GM23248 (cell line): ENCODE measurements around the gene MED6. TPM values are rescaled to one million over a fixed set of nuclear protein-coding genes. Genes with fewer than 3 reads are reported as not detected.

Experiments used
- DNase-seq: peaks from one replicate; pipeline ENCODE4 v3.0.0-alpha.2; 2015
- H2AFZ ChIP-seq: fragments of 200-600 bp; sonication (generic); 2 replicates; pipeline ENCODE4 v1.6.1; 2016; ENCODE audit warnings: antibody characterized with exemption
- H3F3A ChIP-seq: fragments of 200-600 bp; sonication (generic); 2 replicates; pipeline ENCODE4 v1.6.1; 2016; ENCODE audit warnings: mild to moderate bottlenecking, antibody characterized with exemption, mixed run types; ENCODE audit not compliant: insufficient read depth
- H3K27ac ChIP-seq: fragments of 200-600 bp; sonication (generic); 2 replicates; pipeline ENCODE4 v1.5.1; 2016; ENCODE audit warnings: mild to moderate bottlenecking
- H3K27me3 ChIP-seq: fragments of 200-600 bp; sonication (generic); replicated peaks from 2 replicates; pipeline ENCODE4 v1.6.1; 2016; ENCODE audit warnings: mild to moderate bottlenecking; ENCODE audit not compliant: insufficient read depth
- H3K36me3 ChIP-seq: fragments of 200-600 bp; sonication (generic); 2 replicates; pipeline ENCODE4 v1.6.1; 2016; ENCODE audit warnings: low read depth, mild to moderate bottlenecking
- H3K4me1 ChIP-seq: fragments of 200-600 bp; sonication (generic); 2 replicates; pipeline ENCODE4 v1.6.1; 2016; ENCODE audit warnings: mild to moderate bottlenecking; ENCODE audit not compliant: insufficient read depth
- H3K4me2 ChIP-seq: fragments of 200-600 bp; sonication (generic); one replicate; pipeline ENCODE4 v1.6.1; 2016; ENCODE audit warnings: mild to moderate bottlenecking; ENCODE audit not compliant: unreplicated experiment
- H3K4me3 ChIP-seq: fragments of 200-600 bp; sonication (generic); 2 replicates; pipeline ENCODE4 v1.5.1; 2016; ENCODE audit warnings: mild to moderate bottlenecking
- H3K79me2 ChIP-seq: fragments of 200-600 bp; sonication (generic); 2 replicates; pipeline ENCODE4 v1.6.1; 2016; ENCODE audit warnings: mild to moderate bottlenecking; ENCODE audit not compliant: insufficient read depth
- H3K9ac ChIP-seq: fragments of 200-600 bp; sonication (generic); 2 replicates; pipeline ENCODE4 v1.6.1; 2016; ENCODE audit warnings: mild to moderate bottlenecking
- H3K9me2 ChIP-seq: fragments of 200-600 bp; sonication (generic); 2 replicates; pipeline ENCODE4 v1.6.1; 2016; ENCODE audit warnings: mixed run types, mild to moderate bottlenecking, moderate library complexity; ENCODE audit not compliant: insufficient read depth
- H3K9me3 ChIP-seq: fragments of 200-600 bp; sonication (generic); one replicate; pipeline ENCODE4 v1.6.1; 2017; ENCODE audit warnings: low read depth
- H4K20me1 ChIP-seq: fragments of 200-600 bp; sonication (generic); 2 replicates; pipeline ENCODE4 v1.6.0; 2016; ENCODE audit not compliant: insufficient read depth
- EZH2 ChIP-seq: fragments of 200-600 bp; sonication (generic); IDR thresholded peaks from 2 replicates; pipeline ENCODE4 v1.6.1; 2018; ENCODE audit warnings: antibody characterized with exemption, mild to moderate bottlenecking; ENCODE audit not compliant: insufficient read depth, poor library complexity, severe bottlenecking
- EZH2phosphoT487 ChIP-seq: fragments of 200-600 bp; sonication (generic); IDR thresholded peaks from 2 replicates; pipeline ENCODE4 v1.6.1; 2018; ENCODE audit warnings: antibody characterized with exemption, moderate library complexity, mild to moderate bottlenecking, low read depth; ENCODE audit not compliant: insufficient read depth
- WGBS, 2 experiments: methylation state at CpG; one replicate each; pipeline ENCODE4 v1.1.6; 2015 to 2017; ENCODE audit warnings: low lambda C conversion rate in 2 of 2, low coverage in 1 of 2; ENCODE audit errors: missing lambda C conversion rate in 2 of 2; 5-methylcytosine and 5-hydroxymethylcytosine counted together
- in situ Hi-C: fragments of 300-500 bp; cut with MboI; formaldehyde crosslinking; loops from 2 replicates; pipeline ENCODE4 v1.15.0; 2020
- polyA plus RNA-seq: library from polyadenylated mRNA; unstranded; fragments of >200 nt; fragmentation: Nextera tagmentation; extraction: Ambion mirVana; gene quantifications from 2 replicates; pipeline ENCODE4 v1.2.1, GENCODE V29; 2016
- total RNA-seq: library from RNA; depleted of rRNA; stranded (reverse); fragments of >200 nt; shearing (Covaris generic); gene quantifications from 2 replicates; pipeline ENCODE4 v1.2.3, GENCODE V29; 2014

The MED6 gene
- total and polyA plus RNA-seq, 2 experiments from 2014 or later, result 20.5 to 31.6 TPM

DNA sequence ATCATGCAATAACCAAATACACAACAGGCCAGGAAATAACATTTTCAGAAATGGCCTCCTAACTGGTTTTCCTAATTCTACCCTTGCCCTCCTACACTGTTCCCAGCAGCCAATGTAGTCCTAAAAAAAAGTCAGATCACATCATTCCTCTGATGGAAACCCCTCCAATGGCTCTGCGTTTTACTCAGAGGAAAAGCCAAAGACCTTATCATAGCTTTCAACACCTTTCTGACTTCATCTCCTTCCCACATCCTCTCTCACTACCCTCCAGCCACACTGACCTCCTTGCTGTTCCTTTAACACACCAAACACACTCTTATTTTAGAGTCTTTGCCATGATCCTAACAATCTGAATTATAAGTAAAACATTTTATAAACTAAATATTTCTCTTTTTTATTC is 1.1 kb downstream of the MED6 start:
- WGBS, 2 experiments, result 84 to 89% methylated on average over 1 of the region's 1 CpG
- Histone ChIP-seq H3K27me3 (no peaks in the 10 kb centered on the region), H3K9me3 (no peaks in the 10 kb centered on the region), H3K9ac (peak overlapping the region; percentile 90), H3K4me2 (peak overlapping the region; percentile 95), H3K79me2 (peaks cover 61% of the 10 kb centered on the region), H3F3A (peaks cover 10% of the 10 kb centered on the region), H3K27ac (no peak overlapping the region), H4K20me1 (no peaks in the 10 kb centered on the region), H2AFZ (no peak overlapping the region), H3K4me1 (peaks cover 15% of the 10 kb centered on the region; the same call in 1 of the 2 replicates), H3K36me3 (no peaks in the 10 kb centered on the region; the same call in 1 of the 2 replicates), H3K4me3 (peak overlapping the region; percentile 96), H3K9me2 (no peaks in the 10 kb centered on the region)
- no peak for DNase-seq
- no peak for TF ChIP-seq EZH2phosphoT487
- no peak for TF ChIP-seq EZH2
- in situ Hi-C loops, result no loop called here

- Histone ChIP-seq H2AFZ (no peak overlapping the region), H3K9me3 (no peaks in the 10 kb centered on the region), H3K9me2 (no peaks in the 10 kb centered on the region), H3K4me3 (no peak overlapping the region), H3K36me3 (peaks cover 14% of the 10 kb centered on the region; the same call in 1 of the 2 replicates), H3K79me2 (peaks cover 77% of the 10 kb centered on the region), H3F3A (peaks cover 10% of the 10 kb centered on the region), H3K4me1 (peaks cover 15% of the 10 kb centered on the region; the same call in 1 of the 2 replicates), H4K20me1 (no peaks in the 10 kb centered on the region), H3K27ac (no peak overlapping the region), H3K9ac (no peak overlapping the region), H3K4me2 (no peak overlapping the region), H3K27me3 (no peaks in the 10 kb centered on the region)
- no peak for DNase-seq
- TF ChIP-seq EZH2 (no peak), EZH2phosphoT487 (no peak)
- WGBS, 2 experiments, result 81 to 86% methylated on average over 3 of the region's 3 CpGs
- in situ Hi-C loops, result no loop called here
These were observed 2.7 kb downstream of the MED6 start for GRCh38 chr14:70597731-70598130.

GRCh38 chr14:70595443-70596185 is 4.8 kb downstream of the MED6 start:
- Histone ChIP-seq H3K4me2 (no peak overlapping the region), H2AFZ (no peak overlapping the region), H3K4me3 (no peak overlapping the region), H3K36me3 (peaks cover 27% of the 10 kb centered on the region), H3K27ac (no peak overlapping the region), H3K27me3 (no peaks in the 10 kb centered on the region), H3K9me3 (no peaks in the 10 kb centered on the region), H4K20me1 (no peaks in the 10 kb centered on the region), H3F3A (no peaks in the 10 kb centered on the region), H3K9me2 (no peaks in the 10 kb centered on the region), H3K9ac (no peak overlapping the region), H3K79me2 (peaks cover 95% of the 10 kb centered on the region), H3K4me1 (peaks cover 9% of the 10 kb centered on the region; the same call in 1 of the 2 replicates)
- TF ChIP-seq EZH2phosphoT487 (no peak), EZH2 (no peak)
- in situ Hi-C loops, result no loop called here
- 93 to 95% methylated on average over 6 to 9 of the region's 9 CpGs for WGBS, 2 experiments
- peak; percentile 44 for DNase-seq

GRCh38 chr14:70594461-70594860 is 6.0 kb downstream of the MED6 start:
- in situ Hi-C loops, result no loop called here
- H3K9ac ChIP-seq, result no peak overlapping the region
- no peaks in the 10 kb centered on the region for H3K27me3 ChIP-seq
- no peak for TF ChIP-seq EZH2phosphoT487
- TF ChIP-seq EZH2, result no peak
- no peak overlapping the region for H3K4me2 ChIP-seq
- H3K27ac ChIP-seq, result no peak overlapping the region
- 96% methylated on average over 9 of the region's 9 CpGs for WGBS, 2 experiments
- H3F3A ChIP-seq, result no peaks in the 10 kb centered on the region
- peaks cover 6% of the 10 kb centered on the region; the same call in 1 of the 2 replicates for H3K4me1 ChIP-seq
- no peak overlapping the region for H3K4me3 ChIP-seq
- H2AFZ ChIP-seq, result no peak overlapping the region
- peaks cover 89% of the 10 kb centered on the region for H3K79me2 ChIP-seq
- DNase-seq, result no peak
- peaks cover 30% of the 10 kb centered on the region for H3K36me3 ChIP-seq
- H3K9me2 ChIP-seq, result no peaks in the 10 kb centered on the region
- H4K20me1 ChIP-seq, result no peaks in the 10 kb centered on the region
- H3K9me3 ChIP-seq, result no peaks in the 10 kb centered on the region
